ENCODE measurements around the gene FGF12.

DNA sequence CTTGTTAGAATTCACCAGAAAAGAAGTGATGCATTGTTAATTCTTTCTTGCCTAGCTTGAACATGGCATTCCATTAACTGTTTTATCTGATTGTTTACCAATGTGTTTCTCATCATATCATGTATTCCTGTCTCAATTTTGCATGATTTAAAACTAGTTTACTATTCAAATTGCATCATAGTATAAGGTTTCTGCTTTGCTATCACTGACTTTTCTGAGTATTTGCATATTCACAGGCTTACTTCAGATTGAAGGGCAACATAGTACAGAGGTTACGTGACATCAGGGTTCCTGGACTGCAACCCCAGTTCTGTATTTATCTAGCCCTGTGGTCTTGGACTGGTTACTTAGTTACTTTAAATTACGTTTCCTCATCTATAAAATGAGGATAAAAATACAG is 561.8 kb downstream of the FGF12 start:
- no peak for TF ChIP-seq YY1 (IDR thresholded peaks at IDR 0.05; ENCODE audit: insufficient read depth, insufficient read length)
- no peak for TF ChIP-seq ZNF274 (IDR thresholded peaks at IDR 0.05; ENCODE audit: low read depth, low read length)
- no peak for TF ChIP-seq SUZ12 (IDR thresholded peaks at IDR 0.05; ENCODE audit: extremely low read depth, insufficient read depth, insufficient read length)
